NCI-H345 (cell line): ENCODE measurements around the gene PACSIN3.

Experiments
- DNase-seq: peaks from one replicate; lab custom pipeline; 2025; lab: John Stamatoyannopoulos, UW

Gene PACSIN3

DNA sequence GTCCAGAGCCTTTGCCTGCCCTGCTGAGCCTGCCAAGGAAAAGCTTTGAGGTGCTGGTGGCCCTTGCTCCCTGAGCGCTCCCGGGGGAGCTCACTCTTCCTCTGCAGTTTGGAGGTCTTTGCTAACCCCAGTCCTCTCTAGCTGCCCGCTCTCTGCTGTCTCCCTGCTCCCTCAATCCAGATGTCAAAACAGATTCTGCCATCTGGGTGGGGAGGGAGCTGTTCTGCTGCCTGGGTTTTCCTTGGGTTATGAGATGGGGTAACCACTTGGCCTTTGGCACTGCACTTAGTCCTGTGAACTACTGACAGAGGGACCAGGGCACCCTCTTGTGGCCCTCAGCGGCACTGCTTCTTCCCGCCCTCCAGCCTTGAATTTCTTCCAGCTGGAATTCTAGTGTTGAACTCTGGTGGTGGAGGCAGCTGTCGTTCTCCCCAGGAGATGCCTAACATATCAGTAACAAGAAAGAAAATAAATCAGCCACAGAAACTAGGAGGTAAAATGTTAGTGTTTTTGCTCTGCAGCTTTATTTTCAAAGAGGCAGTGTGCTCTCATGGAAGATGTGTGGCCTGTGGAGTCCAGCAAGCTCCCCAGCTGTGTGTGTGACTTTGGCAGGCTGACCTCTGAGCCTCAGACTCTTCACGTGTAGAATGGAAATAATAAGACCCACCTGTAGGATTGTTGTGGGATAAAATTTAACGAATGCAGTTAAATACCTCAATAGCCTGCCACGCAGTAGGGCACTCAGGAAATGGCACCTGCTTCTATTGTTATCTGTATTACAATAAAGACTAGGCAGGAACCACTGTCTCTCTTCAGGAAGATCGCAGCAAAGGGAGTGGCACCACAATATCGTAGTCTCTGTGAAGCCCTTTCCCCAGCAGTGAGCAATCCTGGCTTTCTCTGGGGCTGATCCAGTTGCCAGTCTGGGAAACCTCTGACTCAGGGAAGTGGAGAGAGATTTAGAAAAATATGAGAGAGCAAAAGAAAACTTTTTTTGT is 33.0 kb downstream of the PACSIN3 start:
- peak; percentile 74 for DNase-seq

- no peak for DNase-seq
Observed at GRCh38 chr11:47152126-47152952, 33.9 kb downstream of the PACSIN3 start.

- no peak for DNase-seq
Observed at GRCh38 chr11:47149782-47150181, 36.5 kb downstream of the PACSIN3 start.

DNA sequence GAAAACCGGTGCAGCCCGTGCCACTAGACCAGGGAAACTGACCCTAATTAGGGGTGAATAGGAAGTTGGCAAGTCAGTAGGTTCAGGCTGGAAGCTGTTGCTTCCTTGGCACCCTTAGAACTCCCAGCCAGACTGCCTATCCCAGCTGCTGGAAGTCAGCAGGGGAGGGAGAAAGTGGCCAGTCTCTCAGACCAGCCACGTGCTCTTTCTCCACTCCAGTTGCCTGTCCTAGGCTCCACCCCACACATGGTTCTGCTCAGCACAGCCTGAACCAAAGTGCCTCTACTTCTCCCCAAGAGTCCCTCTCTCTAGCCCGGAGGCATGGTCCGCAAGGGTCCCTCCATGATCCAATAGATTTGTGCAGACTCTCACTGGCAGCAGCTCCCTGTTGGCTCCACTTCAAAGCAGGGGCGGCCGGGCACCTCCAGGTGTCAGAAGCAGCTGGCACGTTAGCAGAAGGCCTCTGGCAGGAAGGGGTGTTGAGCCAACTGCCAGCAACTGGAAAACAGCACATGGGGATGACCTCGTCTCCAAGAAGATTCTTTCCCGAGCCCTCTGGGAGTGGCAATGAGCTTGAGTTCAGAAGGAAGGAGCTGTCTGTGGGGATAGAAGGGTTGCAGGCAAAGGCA is 37.2 kb downstream of the PACSIN3 start:
- DNase-seq: no peak

DNA sequence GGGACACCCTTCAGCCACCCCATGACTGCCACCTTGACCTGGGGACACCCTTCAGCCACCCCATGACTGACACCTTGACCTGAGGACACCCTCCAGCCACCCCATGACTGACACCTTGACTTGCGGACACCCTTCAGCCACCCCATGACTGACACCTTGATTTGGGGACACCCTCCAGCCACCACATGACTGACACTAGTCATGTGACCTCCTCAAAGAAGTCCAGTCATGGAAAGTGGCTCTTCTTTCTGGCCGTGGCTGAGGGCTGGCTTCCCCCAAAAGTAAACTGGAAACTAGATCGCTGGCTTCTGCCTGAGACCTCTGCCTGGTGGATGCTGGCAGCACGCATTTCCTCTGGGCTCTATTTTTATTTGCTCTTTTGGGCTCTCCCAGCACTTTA is 38.0 kb downstream of the PACSIN3 start:
- DNase-seq: no peak

DNA sequence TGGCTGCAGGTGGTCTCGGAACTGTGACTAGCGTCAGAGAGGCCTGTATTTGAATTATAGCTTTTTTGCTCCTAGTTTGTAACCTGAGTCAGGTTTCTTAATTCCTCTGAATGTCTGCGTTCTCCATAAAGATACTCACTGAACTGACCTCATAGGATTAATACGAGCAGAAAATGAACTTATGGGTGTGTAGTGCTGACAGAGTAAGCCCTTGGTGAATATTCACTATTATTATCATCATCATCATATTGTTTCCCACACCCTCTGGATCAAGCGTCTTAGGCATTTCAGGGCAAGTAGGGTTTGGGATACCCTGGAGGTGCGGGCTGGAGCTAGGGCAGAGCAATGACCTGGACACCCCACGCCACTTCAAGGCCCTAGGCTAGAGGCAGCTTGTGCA is 38.6 kb downstream of the PACSIN3 start:
- no peak for DNase-seq

- no peak for DNase-seq
Observed at GRCh38 chr11:47147250-47147649, 39.0 kb downstream of the PACSIN3 start.

DNA sequence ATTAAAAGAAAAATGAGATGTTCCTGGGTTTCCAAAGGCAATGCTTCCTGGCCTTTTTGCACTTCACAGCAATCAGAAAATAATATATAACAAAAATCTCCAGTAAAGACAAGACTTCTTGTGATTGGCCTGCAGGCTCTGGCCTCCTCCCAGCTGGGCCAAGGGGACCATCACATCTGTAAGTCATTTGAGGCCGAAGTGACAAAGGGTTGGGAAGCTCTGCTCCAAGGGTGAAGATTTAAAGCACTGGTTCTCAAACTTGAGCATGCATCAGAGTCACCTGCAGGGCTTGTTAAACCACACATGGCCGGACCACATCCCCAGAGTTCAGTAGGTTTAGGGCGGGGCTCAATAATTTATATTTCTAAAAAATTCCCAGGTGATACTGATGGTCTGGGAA is 41.7 kb downstream of the PACSIN3 start:
- no peak for DNase-seq

GRCh38 chr11:47143322-47143721 is 42.9 kb downstream of the PACSIN3 start:
- no peak for DNase-seq

DNA sequence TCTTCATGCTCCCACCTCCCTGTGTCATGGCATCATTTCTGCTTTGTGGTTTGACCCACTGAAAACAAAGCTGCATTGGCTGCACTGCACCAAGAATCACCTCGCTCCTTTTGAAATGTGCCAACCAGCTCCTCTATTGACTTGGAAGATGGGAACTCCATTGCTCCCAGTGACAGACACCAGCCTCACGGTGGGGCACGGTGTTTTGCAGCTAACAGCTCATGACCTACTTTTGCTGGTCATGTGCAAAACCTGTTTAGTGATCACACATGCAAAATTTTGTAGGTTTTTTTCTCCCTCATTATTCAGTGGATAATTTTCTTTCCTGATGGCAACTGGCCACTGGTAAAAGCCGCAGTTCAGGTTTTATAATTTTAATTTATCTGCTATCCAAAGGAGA is 46.4 kb downstream of the PACSIN3 start:
- DNase-seq: no peak

GRCh38 chr11:47137476-47137875 is 48.8 kb downstream of the PACSIN3 start:
- no peak for DNase-seq

GRCh38 chr11:47136921-47137320 is 49.3 kb downstream of the PACSIN3 start:
- no peak for DNase-seq

DNA sequence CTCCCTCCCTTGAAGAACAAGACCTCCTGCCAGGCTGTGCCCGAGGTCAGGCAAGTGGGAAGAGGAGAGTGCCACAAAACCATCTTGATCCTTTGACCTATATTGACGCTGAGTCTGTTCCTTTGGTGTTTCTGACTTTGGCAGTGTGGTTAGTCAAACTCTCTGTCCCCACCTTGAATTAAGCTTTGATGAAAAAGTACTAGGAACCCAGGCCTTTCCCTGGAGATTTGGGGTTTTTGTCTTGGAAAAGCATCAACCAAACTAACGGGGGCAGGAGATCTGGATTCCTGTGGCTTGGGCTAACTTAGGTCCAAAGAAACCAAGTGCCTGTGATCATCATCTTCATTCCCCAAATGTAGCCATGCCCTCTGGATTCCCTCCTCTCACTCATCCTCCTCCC is 49.9 kb downstream of the PACSIN3 start:
- no peak for DNase-seq

DNA sequence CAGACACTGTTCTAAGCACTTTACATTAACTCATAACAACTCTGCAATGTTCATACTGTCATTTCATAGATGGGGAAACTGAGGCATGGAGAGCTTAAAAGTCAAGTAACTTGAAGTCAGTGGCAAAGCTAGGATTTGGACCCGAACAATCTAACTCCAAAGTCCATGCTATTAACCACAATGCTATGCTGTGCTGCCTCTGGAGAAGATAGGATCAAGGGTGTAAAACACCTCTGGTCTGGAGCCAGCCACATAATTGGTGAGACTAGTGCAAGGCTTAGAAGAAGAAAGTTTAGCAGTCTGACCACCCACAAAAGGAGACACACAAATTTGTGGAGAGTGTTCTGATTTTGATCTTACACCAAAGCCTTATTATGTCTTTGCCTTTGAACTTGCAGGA is 53.3 kb downstream of the PACSIN3 start:
- DNase-seq: no peak

DNA sequence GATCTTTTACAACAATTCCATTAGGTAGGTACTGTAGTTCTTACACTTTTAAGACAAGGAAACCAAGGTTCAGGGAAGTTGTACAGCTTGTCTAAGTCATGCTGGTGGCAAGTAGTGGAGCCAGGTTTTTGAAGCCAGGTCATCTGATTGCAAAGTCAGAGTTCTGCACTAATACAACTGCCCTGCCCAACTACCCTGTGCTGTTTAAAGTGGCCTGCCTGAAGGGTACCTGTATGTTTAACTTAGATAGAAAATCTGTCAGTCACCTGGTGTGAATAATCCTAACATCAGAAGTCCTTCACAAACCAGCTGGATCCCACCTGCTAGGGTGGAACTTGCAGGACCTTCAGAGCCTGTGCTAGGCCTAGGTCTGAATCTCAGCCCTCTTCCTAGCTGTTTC is 53.7 kb downstream of the PACSIN3 start:
- DNase-seq: no peak

DNA sequence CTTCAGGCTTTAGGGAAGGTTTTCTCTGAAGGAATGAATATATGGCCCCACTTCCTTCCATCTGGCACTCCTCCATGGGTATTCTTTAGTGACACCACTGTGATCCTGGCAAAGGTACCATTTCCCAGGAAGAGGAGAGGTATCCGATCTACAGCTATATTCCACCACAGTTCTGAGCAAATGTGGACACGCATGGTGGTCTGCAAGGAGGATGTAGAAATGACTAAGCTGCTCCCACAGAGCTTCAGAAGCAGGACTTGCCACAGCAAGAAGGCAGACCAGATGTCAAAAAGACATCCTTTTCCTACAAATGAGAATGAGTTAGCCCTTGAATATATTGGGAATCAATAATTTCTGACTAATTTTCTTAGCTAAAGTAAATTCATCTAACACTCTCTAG is 55.1 kb downstream of the PACSIN3 start:
- DNase-seq: no peak

DNA sequence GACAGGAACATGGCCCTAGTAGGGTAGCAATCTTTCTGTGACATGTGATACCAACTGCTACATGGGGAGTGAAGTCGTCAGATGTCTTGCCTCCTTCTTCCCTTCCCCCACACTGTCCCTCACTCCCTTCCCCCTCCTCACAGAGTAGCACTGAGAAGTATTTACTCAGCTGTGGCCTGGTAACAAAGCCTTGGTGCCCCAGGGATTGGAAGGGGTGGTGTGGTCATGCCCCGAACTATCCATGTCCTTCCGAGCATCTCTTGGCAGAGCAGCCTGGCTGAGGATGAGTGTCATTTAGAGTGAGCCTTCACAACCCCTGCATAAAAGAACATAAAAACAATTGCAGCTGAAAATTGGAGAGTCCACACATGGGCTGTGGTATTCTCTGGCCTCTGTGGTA is 55.7 kb downstream of the PACSIN3 start:
- peak; percentile 53 for DNase-seq
